Measurements from ENCODE around the gene KRT84.

GRCh38 chr12:52368508-52368907 lies 16.9 kb downstream of the KRT84 start:
- no peak for TF ChIP-seq POLR2A (IDR thresholded peaks at IDR 0.05; ENCODE audit: extremely low read depth, insufficient read length)
- no peak for TF ChIP-seq CTCF (IDR thresholded peaks at IDR 0.05; ENCODE audit: low read depth, low read length)
- TF ChIP-seq MYC (IDR thresholded peaks at IDR 0.05; ENCODE audit: low read depth, low read length): no peak
- TF ChIP-seq MAX (IDR thresholded peaks at IDR 0.05; ENCODE audit: low read depth, low read length): no peak

Measured in NB4 (cell line).